HG03066 (cell line): Measurements from ENCODE around the gene SLC36A2.
"Not testable (repeated sequence)": the region's sequence is repeated elsewhere in the genome, so short reads cannot be mapped to it uniquely, and the experiment has no call there.

ENCODE experiments used
- ATAC-seq: cut with Tn5 transposase; IDR thresholded peaks from one replicate; pipeline ENCODE4 v1.9.1; 2021; ENCODE audit warnings: low read depth; ENCODE audit not compliant: unreplicated experiment

The SLC36A2 gene

DNA sequence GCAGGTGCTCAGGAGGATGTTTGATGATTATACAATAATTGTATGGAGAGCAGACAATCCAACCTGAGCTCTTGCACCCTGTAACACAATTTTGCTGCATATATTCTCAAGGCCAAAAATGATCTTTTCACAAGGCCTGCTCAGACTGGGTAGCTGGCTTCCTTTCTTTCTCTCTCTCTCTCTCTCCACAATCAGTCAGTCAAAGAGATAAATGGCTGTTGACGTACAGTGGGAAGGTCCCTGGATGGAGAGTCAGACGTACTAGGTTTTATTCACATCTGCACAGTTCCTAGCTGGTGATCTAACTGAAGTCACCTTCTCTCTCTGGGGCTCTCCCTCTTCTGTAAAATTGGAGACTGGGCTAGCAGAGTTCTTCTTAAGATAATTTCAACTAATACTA lies 19.8 kb downstream of the SLC36A2 start:
- no peak for ATAC-seq

DNA sequence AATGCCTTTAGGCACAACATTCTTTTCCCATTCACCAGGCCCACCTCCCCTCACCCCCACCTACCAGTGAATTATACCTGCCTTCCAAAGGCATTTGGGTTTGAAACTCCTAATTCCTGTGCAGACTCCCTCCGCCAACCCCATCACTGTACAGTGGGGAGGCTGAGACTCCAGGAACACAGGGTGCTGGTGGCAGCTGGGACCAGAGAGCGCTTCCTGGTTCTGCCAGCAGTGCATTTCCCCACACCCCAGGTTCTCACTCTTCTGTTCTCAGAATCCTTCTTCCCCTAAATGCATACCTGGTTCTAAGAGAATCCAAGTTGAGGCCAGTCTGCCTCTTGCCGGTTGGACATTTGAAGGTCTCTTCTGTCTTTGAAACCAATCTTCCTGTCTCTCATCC lies 21.1 kb downstream of the SLC36A2 start:
- no peak for ATAC-seq

DNA sequence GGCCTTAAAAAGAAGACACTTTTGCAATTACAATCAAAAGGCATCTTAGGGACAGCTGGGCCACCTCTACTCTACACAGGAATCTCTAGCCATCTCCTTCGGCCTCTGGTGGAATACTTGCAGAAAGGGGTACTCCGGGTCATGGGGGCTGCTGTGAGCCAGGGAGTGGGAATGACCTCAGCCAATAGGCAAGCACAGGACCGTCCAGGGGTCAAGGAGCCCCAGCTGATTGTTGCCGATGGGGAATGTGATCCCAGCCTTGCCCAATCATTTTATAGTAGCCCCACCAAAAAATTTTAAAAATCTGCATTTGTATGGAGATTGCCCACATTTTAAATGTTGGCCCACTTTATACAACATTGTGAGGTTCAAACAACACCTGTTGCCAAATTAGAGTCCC lies 26.9 kb downstream of the SLC36A2 start:
- ATAC-seq, result no peak

DNA sequence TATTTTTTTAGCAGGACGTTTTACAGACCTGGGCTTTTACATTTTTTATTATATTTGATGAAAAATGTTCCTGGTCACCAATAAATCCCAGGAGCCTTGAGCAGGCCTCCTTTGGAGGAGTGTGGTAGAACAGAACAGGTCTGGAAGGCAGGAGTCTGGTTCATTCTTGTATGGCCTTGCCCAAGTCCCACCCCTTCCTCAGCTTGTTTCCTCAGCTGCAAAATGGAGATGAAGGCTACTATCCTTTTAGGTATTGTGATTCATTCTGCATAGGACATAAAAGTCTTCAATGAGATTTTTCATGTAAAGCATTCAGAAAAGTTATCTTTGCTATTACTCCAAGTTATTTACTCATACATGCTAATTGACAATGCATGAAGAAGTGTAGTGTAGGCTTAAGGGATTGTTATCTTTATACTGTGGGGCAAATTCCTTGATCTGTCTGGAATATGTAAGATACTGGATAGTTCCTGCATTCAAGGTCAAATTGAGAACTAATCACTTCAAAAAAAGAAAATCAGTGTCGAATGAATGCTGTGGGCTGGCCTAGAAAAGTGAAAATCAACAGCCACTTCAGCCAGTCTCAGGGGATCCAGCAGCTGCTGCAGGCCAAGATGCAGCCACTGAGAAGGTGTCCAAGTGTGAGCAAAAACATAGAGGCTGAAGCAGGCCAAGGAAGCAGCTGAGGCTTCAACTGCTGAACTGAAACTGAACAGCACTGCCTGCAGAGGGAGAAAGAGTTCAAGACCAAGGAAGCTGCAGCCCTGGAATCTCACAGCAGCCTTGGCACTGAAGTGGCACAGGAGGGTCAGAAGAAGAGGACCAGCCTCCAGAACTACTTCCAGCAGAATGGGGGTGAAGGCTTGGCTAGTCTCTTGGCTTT lies 28.3 kb downstream of the SLC36A2 start:
- ATAC-seq, result peak; percentile 75

DNA sequence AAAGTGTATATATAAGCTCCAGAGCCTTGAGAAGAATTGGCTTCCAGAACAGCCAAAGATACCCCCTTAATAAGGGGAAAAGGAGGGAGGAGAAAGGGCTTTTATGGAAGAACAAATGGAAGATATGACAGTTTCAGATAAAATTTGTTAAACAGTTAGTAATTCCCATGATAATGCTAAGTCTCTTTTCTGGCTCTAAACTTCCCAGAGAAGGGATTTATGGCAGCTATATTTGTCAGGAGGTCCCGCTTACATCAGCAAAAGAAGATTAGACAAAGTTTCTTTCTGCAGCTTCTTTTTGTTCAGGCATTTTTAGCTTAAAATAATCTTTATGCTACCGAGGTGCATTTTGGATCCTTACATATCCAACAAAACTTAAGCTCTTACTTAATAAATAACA lies 29.5 kb downstream of the SLC36A2 start:
- no peak for ATAC-seq

DNA sequence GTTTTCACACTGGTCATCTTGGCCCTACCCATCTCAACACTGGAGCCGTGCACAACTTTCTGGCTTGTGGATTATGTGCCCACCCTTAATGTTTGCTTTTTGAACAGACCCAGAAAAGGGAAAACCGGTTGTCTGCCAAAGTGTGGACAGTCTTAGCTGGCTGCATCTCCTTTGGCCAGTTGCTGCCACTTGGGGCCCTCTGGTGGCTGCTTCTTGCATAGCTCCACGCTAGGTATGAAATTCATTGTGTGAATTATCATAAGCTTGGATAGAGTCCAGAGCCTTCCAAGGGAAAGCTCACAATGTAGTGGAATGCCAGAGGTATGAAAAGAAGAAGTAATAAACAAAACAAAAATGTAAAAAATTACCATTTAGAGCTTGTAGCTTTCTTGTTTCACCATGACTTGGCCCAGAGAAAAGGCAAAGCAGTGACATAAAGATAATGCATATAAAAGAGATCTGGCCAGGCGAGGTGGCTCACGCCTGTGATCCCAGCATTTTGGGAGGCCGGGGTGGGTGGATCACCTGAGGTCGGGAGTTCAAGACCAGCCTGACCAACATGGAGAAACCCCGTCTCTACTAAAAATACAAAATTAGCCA lies 31.3 kb downstream of the SLC36A2 start:
- ATAC-seq, result no peak

DNA sequence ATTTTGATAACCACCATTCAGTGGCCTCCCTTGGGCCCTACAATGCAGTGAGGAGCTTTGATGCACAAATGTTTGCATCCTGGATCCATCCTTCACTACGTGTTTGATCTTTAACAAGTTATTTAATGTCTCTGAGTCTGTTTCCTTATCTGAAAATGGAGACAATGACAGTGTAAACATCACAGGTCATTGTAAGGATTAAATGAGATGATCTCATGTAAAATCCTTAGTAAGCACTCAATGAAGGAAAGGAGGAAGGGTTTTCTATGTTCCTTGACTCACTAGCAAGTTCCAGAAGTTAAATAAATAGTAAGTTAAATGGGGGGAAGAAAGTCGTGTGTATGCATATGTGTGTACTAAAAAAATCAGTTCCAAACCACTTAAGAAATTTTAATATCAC lies 34.0 kb downstream of the SLC36A2 start:
- ATAC-seq, result no peak

DNA sequence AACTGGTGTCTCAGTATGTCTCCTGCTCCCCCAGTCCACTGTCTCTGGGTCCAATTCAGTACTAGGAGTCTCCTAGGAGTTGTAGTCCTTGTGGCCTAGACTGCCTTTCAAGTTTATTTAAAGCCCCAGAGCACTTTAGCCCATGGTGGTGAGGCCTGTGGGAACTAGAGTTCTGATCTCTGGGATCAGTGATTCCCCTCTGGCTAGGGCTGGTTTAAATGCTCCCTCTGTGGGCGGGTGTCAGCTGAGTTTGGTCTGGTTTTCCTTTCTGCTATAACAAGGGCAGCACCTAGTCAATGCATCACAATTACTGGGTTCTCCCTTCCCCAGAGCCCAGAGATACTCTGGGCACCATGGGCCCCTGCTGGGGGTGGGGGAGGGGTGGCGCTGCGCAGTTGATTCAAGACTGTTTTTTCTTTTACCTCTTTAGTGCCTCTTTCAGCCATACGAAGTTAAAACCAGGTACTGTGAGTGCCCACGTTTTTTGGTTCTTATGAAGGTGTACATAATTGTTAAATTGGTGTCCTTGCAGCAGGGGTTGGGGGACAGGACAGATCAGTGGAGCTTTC lies 34.5 kb downstream of the SLC36A2 start:
- no peak for ATAC-seq

DNA sequence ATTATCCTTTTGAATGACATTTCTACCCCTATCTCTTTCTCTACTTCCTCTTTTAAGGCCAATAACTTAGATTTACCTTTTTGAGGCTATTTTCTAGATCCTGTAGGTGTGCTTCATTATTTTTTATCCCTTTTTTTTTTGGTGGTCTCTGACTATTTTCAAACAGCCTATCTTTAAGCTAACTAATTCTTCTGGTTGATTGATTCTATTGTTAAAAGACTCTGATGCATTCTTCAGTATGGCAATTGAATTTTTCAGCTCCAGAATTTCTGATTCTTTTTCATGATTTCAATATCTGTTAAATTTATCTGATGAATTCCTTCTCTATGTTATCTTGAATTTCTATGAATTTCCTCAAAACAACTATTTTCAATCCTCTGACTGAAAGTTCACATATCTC lies 36.4 kb downstream of the SLC36A2 start:
- ATAC-seq, result no peak

DNA sequence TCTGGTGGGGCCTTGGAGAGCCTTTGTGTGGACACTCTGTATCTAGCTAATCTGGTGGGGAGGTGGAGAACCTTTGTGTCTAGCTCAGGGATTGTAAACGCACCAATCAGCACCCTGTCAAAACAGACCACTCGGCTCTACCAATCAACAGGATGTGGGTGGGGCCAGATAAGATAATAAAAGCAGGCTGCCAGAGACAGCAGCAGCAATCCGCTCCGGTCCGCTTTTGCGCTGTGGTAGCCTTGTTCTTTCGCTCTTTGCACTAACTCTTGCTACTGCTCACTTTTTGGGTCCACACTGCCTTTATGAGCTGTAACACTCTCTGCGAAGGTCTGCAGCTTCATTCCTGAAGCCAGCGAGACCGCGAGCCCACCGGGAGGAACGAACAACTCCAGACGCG lies 37.5 kb downstream of the SLC36A2 start:
- ATAC-seq, result not testable (repeated sequence)

DNA sequence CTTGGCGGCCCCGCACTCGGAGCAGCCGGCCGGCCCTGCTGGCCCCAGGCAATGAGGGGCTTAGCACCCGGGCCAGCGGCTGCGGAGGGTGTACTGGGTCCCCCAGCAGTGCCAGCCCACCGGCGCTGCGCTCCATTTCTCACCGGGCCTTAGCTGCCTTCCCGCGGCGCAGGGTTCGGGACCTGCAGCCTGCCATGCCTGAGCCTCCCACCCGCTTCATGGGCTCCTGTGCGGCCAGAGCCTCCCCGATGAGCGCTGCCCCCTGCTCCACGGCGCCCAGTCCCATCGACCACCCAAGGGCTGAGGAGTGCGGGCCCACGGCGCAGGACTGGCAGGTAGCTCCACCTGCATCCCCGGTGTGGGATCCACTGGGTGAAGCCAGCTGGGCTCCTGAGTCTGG lies 38.1 kb downstream of the SLC36A2 start:
- not testable (repeated sequence) for ATAC-seq

DNA sequence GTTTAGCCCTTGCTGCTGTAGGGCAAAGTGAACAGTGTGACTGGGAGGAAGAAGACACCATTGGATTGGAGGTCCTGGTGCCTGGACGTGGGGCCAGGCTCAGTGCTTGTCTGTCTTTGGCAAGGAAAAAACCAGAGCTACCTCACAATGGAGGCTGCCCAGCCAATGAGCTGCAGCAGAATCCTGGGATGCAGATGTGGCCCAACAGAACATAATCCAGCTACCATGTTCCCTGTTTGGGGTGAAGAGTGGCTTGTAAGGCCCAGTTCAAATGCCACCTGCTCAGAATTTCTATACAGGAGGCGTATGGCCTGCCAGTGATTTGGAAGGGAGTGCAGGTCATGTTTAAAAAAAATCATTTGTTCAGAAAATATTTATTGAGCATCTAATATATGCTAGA lies 43.7 kb downstream of the SLC36A2 start, which contains the start of gene SLC36A3:
TSS of gene SLC36A3 (minus strand) at position 101 of the 400 bp plus-strand sequence. CDS start 412 bp downstream, outside the sequence.
- no peak for ATAC-seq

DNA sequence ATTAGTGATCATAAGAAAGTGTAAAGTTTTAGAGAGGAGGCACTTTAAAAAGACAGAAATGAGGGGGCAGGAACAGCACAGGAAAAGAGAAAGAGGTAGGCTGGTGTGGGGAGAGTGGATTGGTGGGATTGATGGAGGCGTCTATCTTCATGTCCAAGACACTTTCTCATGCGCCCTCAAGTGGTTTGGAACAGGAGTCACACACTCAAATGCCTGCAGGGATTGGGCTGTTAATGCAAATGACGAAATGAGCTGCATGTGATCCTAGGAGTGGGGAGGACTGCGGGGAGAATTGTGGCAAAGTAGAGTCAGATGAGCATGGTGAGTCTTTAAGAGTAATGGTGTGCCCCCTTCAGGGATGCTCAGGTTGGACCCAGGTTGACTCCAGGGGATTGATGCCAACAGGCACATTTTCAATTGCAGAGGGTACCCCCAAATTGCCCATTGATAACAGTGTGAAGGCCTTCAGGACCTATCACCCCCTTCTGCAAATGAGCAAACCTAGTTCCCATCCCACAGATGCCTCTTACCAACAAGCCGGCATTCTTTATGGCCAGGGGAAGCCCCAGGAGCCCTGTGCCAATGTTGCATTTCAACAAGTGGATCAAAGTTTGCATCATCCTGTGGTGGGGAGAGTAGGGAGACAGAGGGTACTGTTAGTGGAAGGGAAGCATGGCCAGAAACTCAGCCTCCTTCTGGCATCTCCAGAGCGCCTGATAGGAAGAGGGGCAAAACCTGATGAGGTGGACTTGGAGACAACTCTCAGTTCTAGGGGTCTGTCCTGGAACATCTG lies 49.1 kb downstream of the SLC36A2 start:
- ATAC-seq, result no peak

DNA sequence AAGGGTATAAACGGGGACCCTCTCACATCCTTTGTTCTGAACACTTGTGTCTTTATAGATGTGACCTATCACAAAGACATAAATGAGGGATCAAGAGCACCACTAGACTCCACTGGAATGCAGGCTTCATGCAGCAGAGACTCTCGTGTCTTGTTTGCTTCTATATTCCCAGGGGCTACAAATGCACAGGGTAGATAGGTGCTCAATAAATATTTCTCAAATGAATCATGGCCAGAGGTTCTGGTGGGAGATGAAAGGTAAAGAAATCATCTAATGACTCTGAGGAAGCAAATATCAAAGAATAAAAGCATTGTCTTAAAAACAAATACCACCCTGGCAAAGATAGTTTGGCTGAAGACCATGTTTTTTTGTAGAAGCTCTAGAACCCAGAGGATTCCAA lies 50.4 kb downstream of the SLC36A2 start:
- no peak for ATAC-seq

DNA sequence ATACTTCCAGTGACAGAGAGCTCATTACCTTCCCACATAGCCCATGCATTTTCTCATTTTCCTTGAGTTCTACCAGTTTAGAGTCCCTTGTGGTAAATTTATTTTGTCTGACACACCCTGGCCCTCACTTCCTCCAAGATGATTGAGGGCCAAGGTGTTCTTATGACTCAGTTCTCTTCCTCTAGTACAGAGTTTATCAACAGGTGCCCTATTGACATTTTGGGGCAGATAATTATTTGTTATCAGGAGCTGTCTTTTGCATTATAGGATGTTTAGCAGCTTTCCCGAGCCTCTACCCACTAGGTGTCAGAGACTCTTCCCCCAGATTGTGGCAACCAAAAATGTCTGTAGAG lies 50.9 kb downstream of the SLC36A2 start:
- no peak for ATAC-seq

DNA sequence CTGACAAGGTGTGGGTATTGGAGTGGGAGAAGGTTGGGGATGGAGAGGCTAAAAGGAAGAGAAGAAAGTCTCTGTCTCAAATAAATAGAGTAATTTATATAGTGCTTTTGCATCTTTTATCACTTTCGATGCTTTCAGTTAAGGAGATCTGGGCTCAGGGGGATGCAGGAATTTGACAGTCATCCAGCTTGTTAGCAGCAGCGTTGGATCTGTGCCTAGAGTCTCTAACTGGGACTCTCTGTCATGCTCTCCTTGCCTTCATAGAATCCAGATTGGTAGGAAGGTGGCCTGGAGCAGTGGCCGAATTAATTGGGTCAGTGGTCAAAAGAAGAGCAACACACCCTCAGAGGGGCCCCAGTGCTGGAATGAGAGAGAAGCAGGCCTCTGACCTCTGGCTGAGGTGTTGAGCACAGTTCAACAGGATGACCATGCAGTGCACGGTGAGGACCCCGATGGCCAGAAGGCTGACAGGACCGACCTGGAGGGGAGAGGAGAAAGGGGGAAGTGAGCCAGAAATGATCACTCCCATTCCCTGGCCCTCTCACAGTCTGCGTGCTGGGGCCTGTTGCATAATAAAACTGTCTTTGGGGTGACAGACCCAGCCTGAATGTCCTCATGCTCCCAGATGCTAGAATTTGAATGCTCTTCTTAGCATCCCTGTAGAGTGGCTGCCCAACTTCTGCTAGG lies 51.4 kb downstream of the SLC36A2 start:
- no peak for ATAC-seq

DNA sequence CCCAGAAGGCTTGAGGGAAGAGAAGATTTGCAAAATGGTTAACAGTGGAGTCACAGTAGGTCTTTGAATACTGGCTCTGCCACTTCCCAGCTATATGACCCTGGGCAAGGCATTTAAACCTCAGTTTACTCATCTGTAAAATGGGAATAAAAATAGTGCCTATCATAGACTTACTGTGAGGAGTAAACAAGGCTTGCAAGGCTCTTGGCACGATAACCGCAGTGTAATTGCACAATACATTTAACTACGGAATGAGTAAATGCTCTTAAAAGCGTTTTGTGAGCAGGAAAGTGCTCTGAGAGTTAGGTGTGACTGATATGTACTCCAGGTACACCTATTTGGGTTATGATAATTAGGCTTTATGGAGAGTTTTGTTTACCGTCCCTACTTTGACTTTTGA lies 52.2 kb downstream of the SLC36A2 start:
- ATAC-seq, result no peak

DNA sequence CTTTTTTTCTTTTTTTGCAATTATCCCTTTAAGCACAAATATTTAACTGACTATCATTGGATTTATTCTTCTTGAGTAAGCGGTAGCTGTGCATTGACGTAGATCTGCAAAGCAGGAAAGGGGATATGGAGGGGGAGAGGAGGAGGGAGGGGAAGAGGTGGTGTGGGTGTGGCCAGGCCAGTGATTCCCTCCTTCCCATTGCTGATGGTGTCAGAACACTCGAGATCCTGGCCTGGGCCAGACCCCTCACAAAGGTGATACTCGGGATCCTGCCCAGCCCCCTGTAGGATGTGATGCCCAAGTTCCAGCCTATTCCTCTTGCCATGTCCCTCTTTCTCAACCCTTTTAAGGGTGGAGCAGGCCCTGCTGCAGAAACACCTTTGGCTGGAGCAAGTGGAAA lies 53.7 kb downstream of the SLC36A2 start:
- ATAC-seq, result no peak

DNA sequence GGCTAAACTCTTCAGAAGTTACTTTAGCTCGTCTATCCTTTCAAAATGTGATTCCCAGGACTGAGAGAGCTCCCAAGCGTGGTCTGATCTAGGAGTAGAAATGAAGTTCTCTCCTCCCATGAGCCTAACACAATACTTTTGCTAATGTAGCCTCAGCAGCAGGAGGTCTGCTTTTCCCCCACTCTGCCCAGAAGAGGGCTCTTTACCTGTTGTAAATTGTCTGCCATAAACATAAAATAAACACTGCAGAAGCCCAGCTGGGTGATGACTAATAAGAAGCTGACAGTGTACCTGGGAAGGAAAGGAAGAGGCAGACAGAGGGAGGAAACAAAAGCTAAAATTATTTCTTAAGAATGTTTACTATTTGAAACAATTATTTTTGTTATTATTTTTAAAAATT lies 59.2 kb downstream of the SLC36A2 start:
- no peak for ATAC-seq

DNA sequence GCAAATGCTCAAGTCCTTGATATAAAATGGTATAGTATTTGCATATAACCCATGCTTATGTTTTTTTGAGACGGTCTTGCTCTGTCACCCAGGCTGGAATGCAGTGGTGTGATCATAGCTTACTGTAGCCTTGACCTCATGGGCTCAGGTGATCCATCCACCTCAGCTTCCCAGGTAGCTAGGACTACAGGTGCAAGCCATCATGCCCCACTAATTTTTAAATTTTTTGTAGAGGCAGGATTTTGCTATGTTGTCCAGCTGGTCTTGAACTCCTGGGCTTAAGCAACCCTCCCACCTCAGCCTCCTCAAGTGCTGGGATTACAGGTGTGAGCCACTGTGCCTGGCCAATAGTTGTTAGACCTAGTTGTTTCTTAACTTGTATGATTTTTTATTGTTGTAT lies 61.1 kb downstream of the SLC36A2 start:
- no peak for ATAC-seq

DNA sequence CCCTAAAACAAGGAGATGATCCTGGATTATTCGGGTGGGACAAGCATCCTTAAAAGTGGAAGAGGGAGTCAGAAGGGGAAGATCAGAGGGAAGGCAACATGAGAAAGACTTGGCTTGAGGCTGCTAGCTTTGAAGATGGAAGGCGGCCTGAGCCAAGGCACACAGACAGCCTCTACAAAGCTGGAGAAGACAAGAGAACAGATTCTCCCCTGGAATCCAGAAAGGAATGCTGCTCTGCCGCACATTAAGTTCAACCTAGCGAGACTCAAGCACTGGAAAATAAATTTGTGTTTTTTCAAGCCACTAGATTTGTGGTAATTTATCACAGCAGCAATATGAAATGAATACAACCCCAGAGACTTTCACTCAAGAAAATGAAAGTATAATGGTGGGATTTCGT lies 61.7 kb downstream of the SLC36A2 start:
- no peak for ATAC-seq
